ENCODE data around the gene SPATA9. TPM values are rescaled to one million over a fixed set of nuclear protein-coding genes. Genes with fewer than 3 reads are reported as not detected.
"Not testable (repeated sequence)": the region's sequence is repeated elsewhere in the genome, so short reads cannot be mapped to it uniquely, and the experiment has no call there.

The SPATA9 gene
- total and polyA plus RNA-seq, 3 donors from 2014 or later = 7.4 to 36.9 (median 21.2) TPM

DNA sequence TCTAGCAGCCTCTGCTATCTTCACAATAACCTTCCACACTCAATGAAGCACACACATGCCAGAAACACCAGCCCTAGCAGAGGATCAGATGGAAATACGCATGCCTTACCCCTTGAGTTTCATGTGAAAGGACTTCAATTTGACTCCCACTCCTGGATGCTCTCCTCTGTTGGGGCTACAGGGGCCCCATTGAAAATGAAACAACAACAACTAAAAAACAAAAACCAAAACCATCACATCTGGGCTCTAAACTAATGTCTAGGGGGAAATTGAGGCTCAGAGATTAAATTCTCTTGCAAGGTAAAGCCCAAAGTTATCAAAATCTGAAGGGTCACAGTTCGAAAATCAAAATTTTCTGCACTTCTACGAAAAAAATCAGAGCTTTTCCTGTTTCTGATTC is 44.2 kb downstream of the SPATA9 start:
- H3K27ac ChIP-seq = no peak overlapping the region
- H3K27me3 ChIP-seq = no peaks in the 10 kb centered on the region
- 88 to 89% methylated on average over 3 of the region's 3 CpGs for WGBS, 2 donors
- intact Hi-C loops (cut with DNase I; ENCODE audit: low total_unique reads) = no loop called here
- no peaks in the 10 kb centered on the region for H3K36me3 ChIP-seq (ENCODE audit: low read depth, missing control alignments)
- H3K9me3 ChIP-seq = no peaks in the 10 kb centered on the region
- DNase-seq = no peak
- TF ChIP-seq, protein P1, sequence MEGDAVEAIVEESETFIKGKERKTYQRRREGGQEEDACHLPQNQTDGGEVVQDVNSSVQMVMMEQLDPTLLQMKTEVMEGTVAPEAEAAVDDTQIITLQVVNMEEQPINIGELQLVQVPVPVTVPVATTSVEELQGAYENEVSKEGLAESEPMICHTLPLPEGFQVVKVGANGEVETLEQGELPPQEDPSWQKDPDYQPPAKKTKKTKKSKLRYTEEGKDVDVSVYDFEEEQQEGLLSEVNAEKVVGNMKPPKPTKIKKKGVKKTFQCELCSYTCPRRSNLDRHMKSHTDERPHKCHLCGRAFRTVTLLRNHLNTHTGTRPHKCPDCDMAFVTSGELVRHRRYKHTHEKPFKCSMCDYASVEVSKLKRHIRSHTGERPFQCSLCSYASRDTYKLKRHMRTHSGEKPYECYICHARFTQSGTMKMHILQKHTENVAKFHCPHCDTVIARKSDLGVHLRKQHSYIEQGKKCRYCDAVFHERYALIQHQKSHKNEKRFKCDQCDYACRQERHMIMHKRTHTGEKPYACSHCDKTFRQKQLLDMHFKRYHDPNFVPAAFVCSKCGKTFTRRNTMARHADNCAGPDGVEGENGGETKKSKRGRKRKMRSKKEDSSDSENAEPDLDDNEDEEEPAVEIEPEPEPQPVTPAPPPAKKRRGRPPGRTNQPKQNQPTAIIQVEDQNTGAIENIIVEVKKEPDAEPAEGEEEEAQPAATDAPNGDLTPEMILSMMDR (IDR thresholded peaks at IDR 0.05) = no peak
- TF ChIP-seq POLR2A (IDR thresholded peaks at IDR 0.05) = no peak
- H3K4me1 ChIP-seq = peaks cover 14% of the 10 kb centered on the region
- no peak overlapping the region for H3K4me3 ChIP-seq

DNA sequence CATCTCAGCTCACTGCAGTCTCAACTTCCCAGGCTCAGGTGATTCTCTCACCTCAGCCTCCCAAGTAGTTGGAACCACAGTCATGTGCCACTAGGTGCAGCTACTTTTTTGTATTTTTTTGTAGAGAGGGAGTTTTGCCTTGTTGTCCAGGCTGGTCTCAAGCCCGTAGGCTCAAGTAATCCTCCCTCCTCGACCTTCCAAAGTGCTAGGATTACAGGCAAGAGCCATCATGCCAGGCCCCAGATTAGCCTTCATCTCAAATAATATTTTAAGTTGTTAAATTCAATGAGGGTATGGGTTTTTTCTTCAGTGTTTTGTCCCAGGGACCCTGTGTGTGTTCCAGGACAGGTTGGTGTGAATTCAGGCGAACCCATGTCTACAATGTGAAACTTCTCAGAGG is 48.7 kb downstream of the SPATA9 start:
- DNase-seq = no peak
- Histone ChIP-seq H3K4me1 (no peaks in the 10 kb centered on the region), H3K4me3 (no peak overlapping the region), H3K9me3 (no peaks in the 10 kb centered on the region), H3K36me3 (ENCODE audit: low read depth, missing control alignments) (no peaks in the 10 kb centered on the region), H3K27ac (no peak overlapping the region), H3K27me3 (no peaks in the 10 kb centered on the region)
- 94 to 95% methylated on average over 3 of the region's 3 CpGs for WGBS, 2 donors
- TF ChIP-seq, protein P1 (IDR thresholded peaks at IDR 0.05) = no peak
- TF ChIP-seq POLR2A (IDR thresholded peaks at IDR 0.05) = no peak
- intact Hi-C loops (cut with DNase I; ENCODE audit: low total_unique reads) = no loop called here

DNA sequence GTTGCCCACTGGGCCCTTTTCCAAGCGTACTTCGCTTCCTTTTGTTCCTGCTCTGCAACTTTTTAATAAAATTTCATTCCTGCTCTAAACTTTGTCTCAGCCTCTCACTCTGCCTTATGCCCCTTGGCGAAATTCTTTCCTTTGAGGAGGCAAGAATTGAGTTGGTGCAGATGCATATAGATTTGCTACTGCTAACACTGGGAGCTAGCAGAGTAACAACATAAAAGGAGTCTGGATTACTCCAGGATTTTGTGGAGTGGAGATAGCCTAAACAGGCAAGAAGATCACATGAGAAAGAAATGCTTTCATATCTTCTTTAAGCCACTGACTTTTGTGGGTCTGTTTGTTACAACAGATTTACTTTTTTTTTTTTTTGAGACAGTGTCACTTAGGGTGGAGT is 49.1 kb downstream of the SPATA9 start:
- WGBS, 2 donors = 94 to 95% methylated on average over 3 of the region's 3 CpGs
- no peak overlapping the region for H3K27ac ChIP-seq

DNA sequence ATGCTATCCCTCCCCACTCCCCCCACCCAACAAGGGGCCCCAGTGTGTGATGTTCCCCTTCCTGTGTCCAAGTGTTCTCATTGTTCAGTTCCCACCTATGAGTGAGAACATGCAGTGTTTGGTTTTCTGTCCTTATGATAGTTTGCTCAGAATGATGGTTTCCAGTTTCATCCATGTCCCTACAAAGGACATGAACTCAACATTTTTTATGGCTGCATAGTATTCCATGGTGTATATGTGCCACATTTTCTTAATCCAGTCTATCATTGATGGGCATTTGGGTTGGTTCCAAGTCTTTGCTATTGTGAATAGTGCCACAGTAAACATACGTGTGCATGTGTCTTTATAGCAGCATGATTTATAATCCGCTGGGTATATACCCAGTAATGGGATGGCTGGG is 49.8 kb downstream of the SPATA9 start:
- H3K36me3 ChIP-seq (ENCODE audit: low read depth, missing control alignments); DNase-seq; H3K27ac ChIP-seq; intact Hi-C loops (cut with DNase I; ENCODE audit: low total_unique reads); H3K27me3 ChIP-seq; H3K4me3 ChIP-seq; H3K4me1 ChIP-seq; H3K9me3 ChIP-seq: not testable (repeated sequence)
- 93 to 96% methylated on average over 2 of the region's 2 CpGs for WGBS, 2 donors

More for the DNA sequence above, 49.1 kb downstream of the SPATA9 start:
- Histone ChIP-seq H3K4me1 (no peaks in the 10 kb centered on the region), H3K36me3 (ENCODE audit: low read depth, missing control alignments) (no peaks in the 10 kb centered on the region), H3K4me3 (no peak overlapping the region), H3K27me3 (no peaks in the 10 kb centered on the region), H3K9me3 (no peaks in the 10 kb centered on the region)
- TF ChIP-seq, protein P1 (IDR thresholded peaks at IDR 0.05) = no peak
- no peak for TF ChIP-seq POLR2A (IDR thresholded peaks at IDR 0.05)
- DNase-seq = no peak
- intact Hi-C loops (cut with DNase I; ENCODE audit: low total_unique reads) = no loop called here

DNA sequence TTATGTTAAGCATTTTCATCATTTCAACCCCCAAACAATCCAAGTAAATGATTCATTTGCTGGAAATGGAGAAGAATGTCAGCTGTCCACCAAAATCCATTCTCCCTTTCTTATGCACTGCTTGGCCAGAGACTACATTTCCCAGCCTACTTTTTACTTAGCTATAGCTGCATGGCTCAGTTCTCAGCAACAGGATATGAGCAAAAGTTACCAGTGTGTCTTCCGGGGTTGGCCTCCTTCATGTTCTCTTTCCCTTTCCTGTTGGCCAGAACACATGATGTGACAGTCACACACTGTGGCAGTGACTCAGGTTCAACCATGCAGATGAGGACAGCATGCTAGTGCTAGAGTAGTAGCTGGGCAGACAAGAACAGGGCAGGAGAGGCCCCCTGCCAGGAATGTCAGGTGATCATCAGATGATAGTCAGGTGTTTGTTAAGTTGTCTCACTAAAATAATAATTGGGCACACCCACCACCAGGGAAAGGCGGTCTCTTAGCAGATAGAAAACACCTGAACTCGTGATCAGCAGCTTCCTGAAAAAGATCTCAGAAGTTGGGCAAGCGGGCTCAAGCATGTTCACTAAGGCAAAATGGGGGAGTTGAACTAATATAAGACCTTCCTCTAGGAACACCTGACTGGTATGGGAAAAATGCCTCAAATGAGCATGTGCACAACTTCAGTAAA is 50.7 kb downstream of the SPATA9 start:
- H3K4me1 ChIP-seq = no peaks in the 10 kb centered on the region
- no peaks in the 10 kb centered on the region for H3K9me3 ChIP-seq
- H3K27ac ChIP-seq = no peak overlapping the region
- 80 to 83% methylated on average over 4 of the region's 4 CpGs for WGBS, 2 donors
- no peak for DNase-seq
- intact Hi-C loops (cut with DNase I; ENCODE audit: low total_unique reads) = no loop called here
- H3K27me3 ChIP-seq = no peaks in the 10 kb centered on the region
- no peak overlapping the region for H3K4me3 ChIP-seq
- H3K36me3 ChIP-seq (ENCODE audit: low read depth, missing control alignments) = no peaks in the 10 kb centered on the region
- TF ChIP-seq POLR2A (IDR thresholded peaks at IDR 0.05) = no peak
- TF ChIP-seq, protein P1 (IDR thresholded peaks at IDR 0.05) = no peak
